ENCODE results near the gene DNM3. TPM values are rescaled to one million over a fixed set of nuclear protein-coding genes. Genes with fewer than 3 reads are reported as not detected.
"Not testable (repeated sequence)": the region's sequence is repeated elsewhere in the genome, so short reads cannot be mapped to it uniquely, and the experiment has no call there.

DNM3 gene
- polyA plus RNA-seq, 3 donors: 4.1 to 6.3 (median 4.4) TPM

- no peak for DNase-seq
Measured at GRCh38 chr1:172423336-172423735, 582.0 kb downstream of the DNM3 start.

- DNase-seq: no peak
Measured at GRCh38 chr1:172425339-172425738, 584.0 kb downstream of the DNM3 start.

GRCh38 chr1:172427191-172427590, 585.9 kb downstream of the DNM3 start:
- DNase-seq: no peak

DNA sequence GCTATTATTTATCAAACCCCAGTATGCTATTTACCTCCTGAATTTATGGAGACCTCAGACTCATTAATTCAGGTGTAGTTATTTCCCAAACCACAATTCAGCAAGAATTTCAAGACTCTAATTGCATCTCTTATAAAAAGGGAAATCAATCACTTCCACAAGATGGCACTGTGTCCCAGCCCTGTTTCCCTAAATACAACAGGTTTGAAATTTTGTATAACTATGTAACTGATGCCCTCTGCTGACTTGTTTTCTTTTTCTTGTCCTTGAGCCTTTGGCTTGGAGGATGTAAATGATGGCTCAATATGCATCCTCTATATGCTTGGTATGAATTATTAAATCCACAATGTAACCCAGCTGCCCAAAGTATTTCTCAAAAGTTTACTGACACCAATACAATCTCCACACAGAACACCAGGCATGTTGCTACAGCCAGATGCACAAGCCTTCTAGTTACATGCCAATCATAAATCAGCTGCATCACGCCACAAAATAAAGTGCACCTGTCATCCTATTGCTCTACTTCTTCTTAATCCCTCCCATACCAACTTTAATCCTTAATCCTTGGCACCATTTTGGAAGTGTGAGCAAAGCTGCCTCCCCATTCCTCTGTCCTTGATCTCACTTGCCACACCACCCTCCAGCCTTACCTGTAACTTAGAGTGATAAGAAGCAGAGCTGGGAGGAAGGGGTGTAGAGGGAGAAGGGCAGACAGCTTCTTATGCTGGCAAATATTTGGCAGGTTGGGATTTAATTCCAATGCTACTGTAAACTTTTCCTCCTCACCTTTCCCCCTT, 588.2 kb downstream of the DNM3 start:
- DNase-seq: peak; percentile 63

GRCh38 chr1:172430128-172430454, 588.8 kb downstream of the DNM3 start:
- no peak for DNase-seq

DNA sequence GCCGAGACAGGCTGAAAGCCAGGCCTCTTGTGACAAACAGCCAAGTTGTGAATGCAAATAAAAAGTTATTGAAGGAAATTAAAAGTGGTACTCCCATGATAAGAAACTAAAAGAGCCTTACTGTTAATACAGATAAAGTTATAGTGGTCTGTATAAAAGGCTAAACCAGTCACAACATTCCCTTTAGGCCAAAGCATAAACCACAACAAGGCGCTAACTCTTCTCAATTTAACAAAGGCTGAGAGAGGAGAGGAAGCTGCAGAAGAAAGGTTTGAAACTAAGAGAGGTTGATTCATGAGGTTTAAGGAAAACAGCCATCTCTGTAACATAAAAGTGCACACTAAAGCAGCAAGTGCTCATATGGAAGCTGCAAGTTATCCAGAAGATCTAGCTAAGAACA, 589.9 kb downstream of the DNM3 start:
- no peak for DNase-seq

DNA sequence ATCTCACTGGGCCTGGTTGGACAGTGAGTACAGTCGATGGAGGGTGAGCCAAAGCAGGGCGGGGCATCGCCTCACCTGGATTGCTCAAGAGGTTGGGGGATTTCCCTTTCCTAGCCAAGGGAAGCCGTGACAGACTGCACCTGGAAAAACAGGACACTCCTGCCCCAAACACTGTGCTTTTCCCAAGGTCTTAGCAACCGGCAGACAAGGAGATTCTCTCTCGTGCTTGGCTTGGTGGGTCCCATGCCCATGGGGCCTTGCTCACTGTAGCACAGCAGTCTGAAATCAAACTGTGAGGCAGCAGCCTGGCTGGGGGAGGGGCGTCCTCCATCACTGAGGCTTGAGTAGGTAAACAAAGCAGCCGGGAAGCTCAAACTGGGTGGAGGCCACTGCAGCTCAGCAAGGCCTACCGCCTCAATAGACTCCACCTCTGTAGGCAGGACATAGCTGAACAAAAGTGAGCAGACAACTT, 590.5 kb downstream of the DNM3 start:
- DNase-seq: no peak

- not testable (repeated sequence) for DNase-seq
Measured at GRCh38 chr1:172437183-172437582, 595.9 kb downstream of the DNM3 start.

DNA sequence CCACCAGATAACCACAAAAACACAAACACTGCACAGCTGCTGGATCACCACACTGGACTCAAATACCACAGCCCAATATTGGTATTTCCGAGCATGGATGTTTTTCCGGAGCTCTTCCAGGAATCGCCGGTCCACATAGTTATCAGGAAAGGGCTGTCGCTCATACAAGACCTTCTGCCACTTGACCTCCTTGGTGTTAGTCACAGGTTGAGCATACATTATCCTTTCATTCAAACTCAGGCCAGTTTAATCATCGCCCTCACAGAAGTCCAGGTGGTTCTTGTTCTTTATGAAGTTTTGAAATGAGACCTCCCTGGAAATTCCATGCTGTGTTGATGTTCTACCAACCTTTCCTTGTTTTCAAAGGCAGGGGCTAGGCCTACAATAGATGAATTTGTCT, 601.1 kb downstream of the DNM3 start:
- DNase-seq: no peak

- no peak for DNase-seq
Measured at GRCh38 chr1:172442843-172443565, 601.7 kb downstream of the DNM3 start.

- peak; percentile 80 for DNase-seq
Measured at GRCh38 chr1:172443666-172444453, 602.6 kb downstream of the DNM3 start, which contains the start of gene PIGC. Gene PIGC, minus strand, starts transcription at chr1:172444069. Its CDS starts 1,447 bp downstream, at chr1:172442622.

- DNase-seq: no peak
Measured at GRCh38 chr1:172446547-172446946, 605.2 kb downstream of the DNM3 start.

DNA sequence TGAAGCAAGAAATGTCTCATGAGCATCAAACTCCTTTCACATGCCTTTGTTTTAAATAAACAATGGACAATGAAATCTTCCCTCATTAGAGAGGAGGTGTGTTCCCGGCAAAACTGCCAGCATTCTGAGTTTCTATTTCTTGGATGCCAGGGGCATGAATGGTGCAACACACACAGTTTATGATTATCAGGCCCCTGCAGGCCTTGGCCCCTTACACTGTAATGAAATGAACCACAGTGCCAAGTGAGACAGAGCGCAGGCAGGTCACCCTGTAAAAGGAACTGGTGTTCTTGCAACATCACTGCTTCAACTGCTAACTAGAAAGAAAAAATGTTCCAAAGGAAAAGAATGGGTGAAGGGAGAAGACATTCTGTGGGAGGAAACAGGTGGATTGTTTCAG, 606.3 kb downstream of the DNM3 start:
- DNase-seq: no peak

DNA sequence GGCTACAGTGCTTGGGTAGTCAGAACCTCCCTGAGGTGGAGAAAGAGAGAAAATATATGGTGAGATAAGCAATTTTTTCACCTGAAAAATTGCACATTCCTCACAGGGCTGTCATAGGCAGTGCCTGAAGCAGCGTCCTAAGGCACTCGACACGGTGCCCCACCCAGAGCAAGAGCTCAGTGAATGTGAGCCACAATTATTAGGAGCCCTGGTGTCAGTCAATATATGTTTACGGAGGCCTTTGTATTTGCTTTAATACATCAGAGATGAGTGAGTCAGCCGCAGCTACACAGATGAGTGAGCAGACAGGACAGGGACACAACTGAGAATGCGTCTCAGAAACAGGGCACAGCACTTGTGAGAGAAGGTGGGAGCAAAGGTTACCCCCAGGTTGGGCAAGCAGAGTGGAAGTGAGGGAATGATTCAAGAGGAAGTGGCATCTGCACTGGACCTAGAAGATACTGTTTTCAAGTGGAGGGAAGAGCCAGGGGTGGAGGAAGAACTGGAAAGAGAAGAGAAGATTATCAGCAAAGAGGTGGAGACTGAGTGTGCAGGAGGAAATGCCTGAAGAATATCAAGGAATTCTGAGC, 607.8 kb downstream of the DNM3 start:
- DNase-seq: no peak

DNA sequence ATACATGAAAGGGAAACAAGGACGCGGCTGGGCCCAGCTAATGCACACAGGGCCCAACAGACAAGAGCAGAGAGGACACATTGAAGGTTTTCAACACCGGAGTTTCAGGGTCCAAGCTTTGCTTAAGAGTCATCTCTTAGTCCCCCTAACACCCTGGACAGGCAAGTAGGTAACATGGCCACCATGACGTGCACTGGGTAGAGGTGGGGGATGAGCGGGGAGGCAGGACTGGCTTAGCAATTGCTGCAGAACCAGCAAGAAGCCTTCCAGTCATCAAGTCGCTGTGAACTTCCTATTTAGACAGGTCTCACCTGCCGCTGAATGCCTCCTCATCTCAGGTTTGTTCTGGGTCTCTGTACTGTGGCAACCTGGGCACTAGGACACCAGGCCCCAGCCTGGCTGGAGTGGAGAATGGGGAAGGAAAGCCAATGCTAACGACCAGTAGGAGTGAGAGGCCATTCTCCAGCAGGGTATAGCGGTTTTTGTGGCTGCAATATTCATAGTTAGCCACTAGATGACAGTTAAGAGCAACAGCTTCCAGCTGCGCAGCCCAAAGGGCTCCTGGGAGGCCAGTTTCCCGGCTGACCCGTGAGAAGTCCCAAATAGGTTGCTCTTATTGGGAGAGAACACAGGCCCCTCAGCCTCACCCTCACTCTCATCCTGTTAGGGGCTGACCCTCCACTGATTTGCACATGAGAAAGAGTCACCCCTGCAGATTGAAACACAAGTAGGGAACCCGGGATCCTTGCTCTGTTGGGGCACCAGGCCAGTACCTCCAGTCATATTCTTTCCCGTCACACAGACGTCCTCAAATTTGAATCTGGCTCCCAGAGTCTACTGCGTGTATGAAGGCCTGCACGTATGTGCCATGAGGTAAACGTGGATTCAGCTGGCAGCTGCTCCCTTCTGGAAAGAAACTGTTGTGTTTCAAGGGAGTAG, 608.6 kb downstream of the DNM3 start:
- no peak for DNase-seq

DNA sequence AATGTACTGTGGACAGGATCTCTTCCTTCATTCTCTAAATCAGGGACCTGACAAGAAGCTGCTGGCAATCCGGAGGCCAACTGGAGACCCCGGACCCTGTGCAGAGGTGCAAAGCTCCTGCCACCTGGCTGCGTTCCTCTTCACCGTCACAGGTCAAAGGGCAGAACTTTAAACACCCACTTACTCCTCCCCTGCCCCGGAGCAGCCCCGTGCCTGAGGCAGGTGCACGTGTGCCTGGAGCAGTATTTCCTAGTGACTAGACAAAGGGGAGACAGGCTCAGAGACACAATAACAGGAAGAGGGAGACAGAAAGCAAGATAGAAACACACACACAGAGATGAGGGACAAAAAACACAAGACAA, 609.2 kb downstream of the DNM3 start:
- DNase-seq: no peak

- DNase-seq: no peak
Measured at GRCh38 chr1:172451002-172451443, 609.7 kb downstream of the DNM3 start.

DNA sequence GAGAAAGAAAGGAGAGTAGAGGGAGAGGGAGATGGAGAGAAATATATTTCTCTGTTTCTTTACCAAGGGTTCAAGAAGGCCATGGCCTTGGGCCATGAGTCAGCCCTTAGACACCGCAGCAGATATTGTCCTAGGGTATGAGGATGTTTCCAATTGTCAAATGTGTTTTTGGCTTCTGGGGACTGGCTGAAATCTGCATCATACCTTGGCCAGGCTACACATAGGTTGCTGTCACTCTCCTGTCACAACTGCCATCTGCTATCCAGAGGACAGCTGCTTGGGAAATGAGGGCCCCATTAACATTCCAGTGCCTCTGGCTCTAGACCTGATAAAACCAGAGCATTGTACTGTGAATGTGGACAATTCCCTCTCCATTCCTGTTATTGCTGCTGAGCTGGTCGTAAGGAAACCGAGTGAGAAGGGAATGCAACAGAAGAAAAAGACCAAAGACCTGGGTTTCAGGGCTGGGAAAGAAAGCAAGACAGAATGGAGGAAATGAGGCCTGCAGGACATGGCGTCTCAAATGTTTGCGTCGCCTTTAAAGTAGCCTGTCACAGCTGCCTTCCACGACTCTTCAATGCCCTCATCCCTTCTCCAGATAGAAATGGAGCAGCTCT, 611.3 kb downstream of the DNM3 start:
- no peak for DNase-seq

- DNase-seq: no peak
Measured at GRCh38 chr1:172453153-172453545, 611.9 kb downstream of the DNM3 start.

DNA sequence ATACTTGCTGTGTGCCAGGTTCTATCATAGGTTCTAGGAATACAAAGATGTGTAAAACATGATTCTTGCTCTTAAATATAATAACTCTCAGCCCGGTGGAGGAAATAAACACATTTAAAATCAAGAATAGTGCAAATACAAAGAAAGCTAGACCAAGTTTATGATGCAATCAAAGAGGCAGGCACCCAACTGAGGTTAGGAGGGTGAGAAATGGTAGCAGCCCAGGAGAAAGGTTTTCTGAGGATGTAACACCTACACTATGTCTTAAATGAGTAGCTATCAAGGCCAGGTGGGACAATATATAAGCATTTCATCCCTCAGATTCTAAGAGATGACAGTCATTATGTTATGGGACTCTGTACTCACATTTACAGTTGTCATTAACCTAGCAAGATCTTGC, 612.3 kb downstream of the DNM3 start:
- DNase-seq: no peak

DNA sequence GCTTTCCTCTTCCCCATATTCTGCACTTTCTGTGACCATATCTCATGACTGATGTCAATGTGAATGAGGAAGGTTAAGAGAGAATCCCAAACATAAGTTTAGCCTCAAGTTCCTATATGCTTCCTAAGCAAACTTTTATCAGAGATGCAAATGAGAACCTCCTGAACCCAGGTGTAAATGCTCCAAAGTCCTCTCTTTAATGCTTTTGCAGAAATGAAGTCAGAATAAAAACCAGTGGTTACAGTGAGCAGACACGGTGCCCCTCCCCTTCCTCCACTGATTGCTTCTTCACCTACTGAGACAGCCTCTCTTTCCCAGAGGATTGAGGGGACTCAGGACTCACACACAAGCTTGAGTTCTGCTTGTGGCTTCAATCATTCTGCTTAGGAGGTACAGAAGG, 614.2 kb downstream of the DNM3 start:
- no peak for DNase-seq

All from renal pelvis (tissue), 4 donors.